Activated CD8-positive, alpha-beta T cell treated with anti-CD3 and anti-CD28 coated beads for 36 hours (primary cell): ENCODE measurements around the gene TCF4. TPM values are rescaled to one million over a fixed set of nuclear protein-coding genes. Genes with fewer than 3 reads are reported as not detected.
"Not testable (repeated sequence)": the region's sequence is repeated elsewhere in the genome, so short reads cannot be mapped to it uniquely, and the experiment has no call there.

ENCODE experiments used
- ATAC-seq: fragments of 200-7000 bp; cut with Tn5 transposase; one replicate; pipeline ENCODE4 v1.10.0; 2021; ENCODE audit warnings: mild to moderate bottlenecking, moderate library complexity
- CTCF ChIA-PET: fragments of 350-600 bp; sonication (Branson Sonifier 250); formaldehyde crosslinking; loops from one replicate; lab custom pipeline; 2021; ENCODE audit warnings: antibody characterized with exemption; lab: Charles Lee
- POLR2A ChIA-PET: fragments of 350-600 bp; sonication (Branson Sonifier 250); formaldehyde crosslinking; loops from one replicate; lab custom pipeline; 2021; ENCODE audit warnings: antibody characterized with exemption; lab: Charles Lee
- DNase-seq: peaks from one replicate; pipeline ENCODE4 v3.0.0-alpha.2; 2020
- H3K27ac Mint-ChIP-seq: one replicate; pipeline ENCODE4 v1.8.0; 2021; ENCODE audit warnings: mild to moderate bottlenecking, mixed read lengths
- H3K27me3 Mint-ChIP-seq: one replicate; pipeline ENCODE4 v1.8.0; 2021; ENCODE audit warnings: mixed read lengths
- H3K36me3 Mint-ChIP-seq: one replicate; pipeline ENCODE4 v1.8.0; 2021; ENCODE audit warnings: low read depth, mixed read lengths
- H3K4me1 Mint-ChIP-seq: one replicate; pipeline ENCODE4 v1.8.0; 2021; ENCODE audit warnings: low read depth, mixed read lengths
- H3K4me3 Mint-ChIP-seq: one replicate; pipeline ENCODE4 v1.8.0; 2021; ENCODE audit warnings: mild to moderate bottlenecking, moderate library complexity, mixed read lengths
- H3K9me3 Mint-ChIP-seq: one replicate; pipeline ENCODE4 v1.8.0; 2021; ENCODE audit warnings: mixed read lengths
- CTCF ChIP-seq: fragments of 200-600 bp; IDR thresholded peaks from one replicate; pipeline ENCODE4 v1.8.0; 2022; ENCODE audit warnings: antibody characterized with exemption, mild to moderate bottlenecking
- intact Hi-C: fragments of 100-400 bp; cut with micrococcal nuclease; formaldehyde crosslinking; loops from one replicate; pipeline ENCODE4 v1.10.0; 2022
- total RNA-seq, 2 experiments: library from RNA; stranded (reverse); gene quantifications; one replicate each; pipeline ENCODE4 v1.2.3, GENCODE V29; 2021

TCF4 gene
- total RNA-seq, 2 experiments from 2014 or later, result 1.2 to 1.4 TPM

- Mint-ChIP-seq H3K27me3 (no peaks in the 10 kb centered on the region), H3K4me1 (peaks cover 10% of the 10 kb centered on the region), H3K27ac (no peak overlapping the region), H3K36me3 (no peaks in the 10 kb centered on the region), H3K4me3 (no peak overlapping the region), H3K9me3 (no peaks in the 10 kb centered on the region)
- intact Hi-C loops, result no loop called here
- no peak for DNase-seq
- ChIA-PET POLR2A (no interaction called here), CTCF (no interaction called here)
- no peak for ATAC-seq
- no peak for TF ChIP-seq CTCF
Measured at GRCh38 chr18:55475916-55476315, 112.1 kb downstream of the TCF4 start.

GRCh38 chr18:55475467-55475866, 112.5 kb downstream of the TCF4 start:
- intact Hi-C loops, result no loop called here
- no peaks in the 10 kb centered on the region for H3K36me3 Mint-ChIP-seq
- peaks cover 10% of the 10 kb centered on the region for H3K4me1 Mint-ChIP-seq
- ChIA-PET CTCF (no interaction called here), POLR2A (no interaction called here)
- H3K27ac Mint-ChIP-seq, result no peak overlapping the region
- ATAC-seq (no peak), DNase-seq (no peak)
- no peaks in the 10 kb centered on the region for H3K9me3 Mint-ChIP-seq
- no peak for TF ChIP-seq CTCF
- H3K27me3 Mint-ChIP-seq, result no peaks in the 10 kb centered on the region
- no peak overlapping the region for H3K4me3 Mint-ChIP-seq

- no peak for DNase-seq
- no peak overlapping the region for H3K4me3 Mint-ChIP-seq
- intact Hi-C loops, result no loop called here
- ATAC-seq, result no peak
- no peak for TF ChIP-seq CTCF
- POLR2A ChIA-PET, result no interaction called here
- CTCF ChIA-PET, result no interaction called here
- H3K4me1 Mint-ChIP-seq, result peaks cover 10% of the 10 kb centered on the region
- H3K9me3 Mint-ChIP-seq, result no peaks in the 10 kb centered on the region
- H3K27ac Mint-ChIP-seq, result no peak overlapping the region
- peaks cover 1% of the 10 kb centered on the region for H3K27me3 Mint-ChIP-seq
- no peaks in the 10 kb centered on the region for H3K36me3 Mint-ChIP-seq
Measured at GRCh38 chr18:55473560-55473959, 114.4 kb downstream of the TCF4 start.

GRCh38 chr18:55473058-55473457, 114.9 kb downstream of the TCF4 start:
- Mint-ChIP-seq H3K4me1 (peaks cover 8% of the 10 kb centered on the region), H3K27me3 (peaks cover 1% of the 10 kb centered on the region), H3K9me3 (no peaks in the 10 kb centered on the region), H3K4me3 (no peak overlapping the region), H3K27ac (no peak overlapping the region), H3K36me3 (no peaks in the 10 kb centered on the region)
- ChIA-PET CTCF (no interaction called here), POLR2A (no interaction called here)
- ATAC-seq (no peak), DNase-seq (no peak)
- no peak for TF ChIP-seq CTCF
- intact Hi-C loops, result no loop called here

GRCh38 chr18:55470826-55471225, 117.2 kb downstream of the TCF4 start:
- no peaks in the 10 kb centered on the region for H3K36me3 Mint-ChIP-seq
- ATAC-seq (no peak), DNase-seq (no peak)
- CTCF ChIA-PET, result no interaction called here
- no peak for TF ChIP-seq CTCF
- H3K27ac Mint-ChIP-seq, result no peak overlapping the region
- peaks cover 1% of the 10 kb centered on the region for H3K27me3 Mint-ChIP-seq
- H3K4me3 Mint-ChIP-seq, result no peak overlapping the region
- intact Hi-C loops, result no loop called here
- no peaks in the 10 kb centered on the region for H3K4me1 Mint-ChIP-seq
- H3K9me3 Mint-ChIP-seq, result no peaks in the 10 kb centered on the region
- POLR2A ChIA-PET, result no interaction called here

- intact Hi-C loops, H3K36me3 Mint-ChIP-seq, CTCF ChIA-PET, DNase-seq, ATAC-seq, H3K4me1 Mint-ChIP-seq, POLR2A ChIA-PET, H3K9me3 Mint-ChIP-seq, H3K4me3 Mint-ChIP-seq, H3K27me3 Mint-ChIP-seq, H3K27ac Mint-ChIP-seq: not testable (repeated sequence)
Measured at GRCh38 chr18:55469134-55469533, 118.9 kb downstream of the TCF4 start.
